AG09319 (cell line): ENCODE results near the gene TMEM176A.

Experiments
- DNase-seq: peaks from one replicate; pipeline ENCODE4 v3.0.0-alpha.2; 2010; ENCODE audit warnings: low read depth; ENCODE audit errors: extremely low read depth
- TF ChIP-seq, protein P1 (sequence below): IDR thresholded peaks from 2 replicates; pipeline ENCODE4 v1.5.1; 2011; ENCODE audit warnings: low read depth, mild to moderate bottlenecking, inconsistent platforms, low read length, moderate library complexity

Gene TMEM176A

DNA sequence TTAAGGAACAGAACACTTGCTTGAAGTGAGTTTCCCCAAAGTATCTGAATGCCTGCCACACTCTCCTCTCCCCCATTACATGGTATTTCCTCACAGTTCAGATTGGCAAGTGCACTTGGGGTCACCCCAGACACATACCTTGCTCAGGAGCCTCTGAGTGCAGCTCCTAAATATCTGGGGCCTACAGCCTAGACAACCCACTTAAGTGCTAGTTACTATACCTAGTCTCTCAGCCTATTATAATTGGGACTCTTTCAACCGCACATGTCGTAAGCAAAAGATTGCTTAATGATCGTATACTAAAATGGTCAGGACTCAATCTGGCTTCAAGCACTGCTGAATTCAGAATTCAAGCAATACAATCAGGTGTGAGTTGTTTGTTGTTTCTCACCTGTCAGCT is 20.3 kb upstream of the TMEM176A start:
- DNase-seq: no peak
- TF ChIP-seq, protein P1, sequence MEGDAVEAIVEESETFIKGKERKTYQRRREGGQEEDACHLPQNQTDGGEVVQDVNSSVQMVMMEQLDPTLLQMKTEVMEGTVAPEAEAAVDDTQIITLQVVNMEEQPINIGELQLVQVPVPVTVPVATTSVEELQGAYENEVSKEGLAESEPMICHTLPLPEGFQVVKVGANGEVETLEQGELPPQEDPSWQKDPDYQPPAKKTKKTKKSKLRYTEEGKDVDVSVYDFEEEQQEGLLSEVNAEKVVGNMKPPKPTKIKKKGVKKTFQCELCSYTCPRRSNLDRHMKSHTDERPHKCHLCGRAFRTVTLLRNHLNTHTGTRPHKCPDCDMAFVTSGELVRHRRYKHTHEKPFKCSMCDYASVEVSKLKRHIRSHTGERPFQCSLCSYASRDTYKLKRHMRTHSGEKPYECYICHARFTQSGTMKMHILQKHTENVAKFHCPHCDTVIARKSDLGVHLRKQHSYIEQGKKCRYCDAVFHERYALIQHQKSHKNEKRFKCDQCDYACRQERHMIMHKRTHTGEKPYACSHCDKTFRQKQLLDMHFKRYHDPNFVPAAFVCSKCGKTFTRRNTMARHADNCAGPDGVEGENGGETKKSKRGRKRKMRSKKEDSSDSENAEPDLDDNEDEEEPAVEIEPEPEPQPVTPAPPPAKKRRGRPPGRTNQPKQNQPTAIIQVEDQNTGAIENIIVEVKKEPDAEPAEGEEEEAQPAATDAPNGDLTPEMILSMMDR: no peak

DNA sequence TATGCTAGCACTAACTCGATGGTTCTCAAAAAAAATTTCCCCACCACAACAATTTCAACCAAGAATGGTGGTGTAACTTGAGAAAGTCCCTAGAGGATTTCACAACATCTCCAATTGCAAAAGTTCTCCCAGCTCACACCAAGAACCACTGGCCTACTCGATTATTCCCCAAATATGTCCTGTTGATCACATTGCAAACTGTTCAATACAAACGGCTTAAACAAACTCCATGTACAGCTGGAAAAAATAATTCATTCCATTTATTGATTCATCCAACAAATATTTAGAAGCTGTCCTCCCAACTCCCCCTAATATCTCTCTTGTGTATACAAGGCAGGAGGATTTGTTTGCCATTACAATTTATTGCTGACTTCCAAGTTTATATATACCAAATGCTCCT is 19.5 kb upstream of the TMEM176A start:
- TF ChIP-seq, protein P1: no peak
- peak; percentile 15 for DNase-seq

DNA sequence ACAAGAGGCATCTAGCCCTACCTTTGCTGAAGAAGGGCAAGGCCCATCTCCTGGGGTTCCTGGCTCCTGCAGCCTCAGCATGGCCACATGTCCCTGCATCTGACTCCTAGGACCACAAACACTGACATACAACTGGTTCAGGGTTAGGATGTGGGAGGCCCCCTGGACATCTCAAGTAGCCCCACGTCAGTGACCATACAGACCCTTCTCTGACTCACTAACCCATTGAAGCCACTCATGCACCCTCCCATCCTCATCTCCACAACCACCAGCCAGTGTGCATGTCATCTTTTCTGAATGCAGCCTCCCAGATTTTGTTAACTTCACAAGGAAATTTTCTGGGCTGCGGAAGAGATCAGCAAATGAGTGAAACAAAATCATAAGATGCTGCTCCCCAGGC is 18.6 kb upstream of the TMEM176A start:
- DNase-seq: no peak
- TF ChIP-seq, protein P1: no peak

DNA sequence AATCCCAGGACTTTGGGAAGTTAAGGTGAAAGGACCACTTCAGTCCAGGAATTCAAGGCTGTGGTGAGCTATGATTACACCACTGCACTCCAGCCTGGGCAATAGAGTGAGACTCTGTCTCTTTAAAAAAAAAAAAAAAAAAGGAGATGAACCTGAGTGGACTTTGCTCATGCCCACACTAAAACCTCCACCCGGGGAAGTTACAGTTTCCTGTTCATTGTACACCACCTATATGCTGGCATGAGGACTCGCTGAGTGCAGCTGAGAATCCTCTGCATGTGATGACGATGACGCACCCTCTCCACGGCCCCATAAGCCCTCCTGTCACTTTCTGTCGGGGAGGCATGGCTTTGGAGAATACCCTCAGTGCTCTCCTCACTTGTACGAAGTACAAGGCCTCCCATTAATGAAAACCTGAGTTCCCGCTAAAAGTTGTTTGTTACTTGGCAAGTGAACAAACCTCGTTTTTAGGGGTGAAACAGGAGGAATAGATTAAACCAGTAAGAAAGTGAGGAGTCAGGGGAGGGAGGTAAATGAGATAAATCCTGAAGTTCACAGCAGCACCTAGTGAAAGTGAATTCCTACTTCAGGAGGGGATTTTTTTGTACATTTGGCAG is 16.3 kb upstream of the TMEM176A start:
- DNase-seq: no peak
- TF ChIP-seq, protein P1: no peak

DNA sequence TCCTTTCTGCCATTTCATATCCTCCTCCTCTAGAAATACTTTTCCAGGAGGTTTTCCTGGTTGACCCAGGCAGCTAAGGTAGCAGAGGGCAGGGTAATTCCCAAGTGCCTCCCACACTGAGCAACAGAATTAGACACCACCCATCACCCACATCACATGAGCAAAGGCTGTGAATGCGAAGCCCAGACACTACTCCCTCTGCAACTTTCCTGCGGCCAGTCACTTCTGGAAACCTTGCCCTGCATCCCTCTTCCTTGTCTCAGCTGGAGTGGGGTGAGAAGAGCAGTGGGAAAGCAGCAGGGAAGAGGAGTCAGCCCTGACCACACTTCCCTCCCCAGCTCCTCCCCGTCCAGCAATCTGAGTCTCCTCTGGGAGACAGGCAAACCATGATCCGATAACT is 15.6 kb upstream of the TMEM176A start:
- DNase-seq: no peak
- TF ChIP-seq, protein P1: no peak

DNA sequence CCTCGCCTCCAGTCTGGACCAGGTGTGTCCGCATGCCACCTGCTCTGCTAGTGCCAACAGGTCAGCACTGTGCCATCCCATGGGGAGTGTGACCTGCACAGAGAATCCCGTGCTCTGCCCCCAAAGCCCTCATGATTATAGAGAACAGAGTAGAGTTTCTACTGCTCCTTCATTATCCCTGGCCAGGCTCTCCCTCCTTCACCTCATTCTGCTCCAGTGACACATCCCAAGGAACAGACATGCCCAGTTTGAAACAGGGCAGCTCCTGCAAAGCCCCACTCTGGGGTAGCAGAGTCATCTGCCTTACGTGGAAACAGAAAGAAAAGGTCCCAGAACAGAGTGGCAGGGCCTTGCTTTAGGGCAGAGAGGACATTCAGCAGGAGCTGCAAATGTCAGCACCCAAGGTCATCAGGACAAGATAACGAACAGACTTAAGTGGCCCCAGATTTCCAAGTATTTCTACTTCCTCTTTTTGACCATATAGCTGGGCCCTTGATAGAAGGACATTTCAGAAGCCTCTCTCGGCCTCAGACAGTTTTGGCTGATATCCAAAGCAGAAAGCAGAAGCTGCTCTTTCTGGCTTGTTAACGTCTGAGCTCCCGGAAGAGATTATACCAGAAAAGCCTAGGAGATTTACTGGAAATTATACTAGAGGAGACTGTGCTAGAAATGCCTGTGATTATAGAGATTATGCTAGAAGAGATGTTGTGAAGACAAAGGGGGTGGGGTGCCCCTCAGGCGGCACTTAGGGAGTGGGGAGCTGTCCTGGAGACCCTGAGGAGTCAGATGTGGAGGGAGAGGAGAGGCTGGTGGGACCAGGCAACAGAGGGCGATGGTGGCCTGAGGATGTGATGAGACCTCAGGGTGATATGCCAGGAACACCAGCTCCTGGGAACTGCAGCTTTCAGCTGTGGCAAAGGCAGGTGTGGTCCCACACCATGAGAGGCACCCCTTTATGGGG is 13.0 kb upstream of the TMEM176A start:
- no peak for DNase-seq
- TF ChIP-seq, protein P1: no peak
